Inflammatory macrophage treated with lipopolysaccharide for 1 hour (primary cell): ENCODE measurements around the gene CFB.
"Not testable (repeated sequence)": the region's sequence is repeated elsewhere in the genome, so short reads cannot be mapped to it uniquely, and the experiment has no call there.

Source experiments
- DNase-seq, 2 donors: peaks; one replicate each; pipeline ENCODE4 v3.0.0-alpha.2; 2020 to 2022

Gene CFB

GRCh38 chr6:31971993-31972708, 26.3 kb downstream of the CFB start, which contains the start of gene DXO:
DXO (minus strand) TSS chr6:31972138; CDS start chr6:31971675, 463 bp downstream.
- peak; percentile 95 to 97 for DNase-seq

- DNase-seq: peak; percentile 8 to 29
Measured at GRCh38 chr6:31972709-31973350, 26.9 kb downstream of the CFB start.

GRCh38 chr6:31976065-31976464, 30.2 kb downstream of the CFB start:
- DNase-seq: not testable (repeated sequence)

GRCh38 chr6:31977816-31978431, 32.0 kb downstream of the CFB start:
- DNase-seq: no peak

GRCh38 chr6:31978831-31979230, 32.9 kb downstream of the CFB start:
- no peak for DNase-seq

- DNase-seq: no peak
Measured at GRCh38 chr6:31979238-31979898, 33.5 kb downstream of the CFB start.

GRCh38 chr6:31980195-31980876, 34.4 kb downstream of the CFB start:
- DNase-seq: not testable (repeated sequence)

GRCh38 chr6:31980998-31981397, 35.1 kb downstream of the CFB start:
- not testable (repeated sequence) for DNase-seq

- not testable (repeated sequence) for DNase-seq
Measured at GRCh38 chr6:31981744-31982143, 35.8 kb downstream of the CFB start, which contains the start of gene C4A. C4A (plus strand) TSS chr6:31982057; CDS start chr6:31982108, 51 bp downstream.

- DNase-seq: not testable (repeated sequence)
Measured at GRCh38 chr6:31989363-31989762, 43.5 kb downstream of the CFB start.

- DNase-seq: not testable (repeated sequence)
Measured at GRCh38 chr6:31994421-31994820, 48.5 kb downstream of the CFB start.

- DNase-seq: not testable (repeated sequence)
Measured at GRCh38 chr6:31996385-31996784, 50.5 kb downstream of the CFB start.
